PC-3 (cell line): Measurements from ENCODE around the gene ZNF426. TPM values are rescaled to one million over a fixed set of nuclear protein-coding genes. Genes with fewer than 3 reads are reported as not detected.
A peak's percentile ranks its signal among the peaks of the same experiment; 100 is the strongest.

Experiments used
- ATAC-seq: fragments of 200-7000 bp; cut with Tn5 transposase; 2 replicates; pipeline ENCODE4 v1.9.1; 2020; ENCODE audit warnings: mild to moderate bottlenecking, moderate library complexity
- BruUV-seq: library from RNA; stranded (reverse); fragments of 400-500 nt; replicated peaks from 2 replicates; lab custom pipeline; 2021; lab: Mats Ljungman, UMichigan
- CTCF ChIA-PET: fragments of 300-600 bp; sonication (Branson Sonifier 250); formaldehyde crosslinking; loops from one replicate; lab custom pipeline; 2022; ENCODE audit warnings: antibody characterized with exemption; lab: Charles Lee
- POLR2A ChIA-PET: fragments of 300-600 bp; sonication (Branson Sonifier 250); formaldehyde crosslinking; loops from one replicate; lab custom pipeline; 2022; ENCODE audit warnings: antibody characterized with exemption; ENCODE audit not compliant: unreplicated experiment; lab: Charles Lee
- DNase-seq: peaks from one replicate; pipeline ENCODE4 v3.0.0-alpha.2; 2015
- H2AFZ ChIP-seq: fragments of 300-600 bp; sonication (generic); 2 replicates; pipeline ENCODE4 v1.6.0; 2016; ENCODE audit warnings: antibody characterized with exemption, low read length
- H3F3A ChIP-seq: fragments of 300-600 bp; sonication (generic); one replicate; pipeline ENCODE4 v1.6.0; 2017; ENCODE audit warnings: antibody characterized with exemption, low read length, control low read depth, mild to moderate bottlenecking; ENCODE audit not compliant: unreplicated experiment
- H3K27ac ChIP-seq: fragments of 300-600 bp; sonication (generic); 2 replicates; pipeline ENCODE4 v1.5.1; 2016; ENCODE audit warnings: mild to moderate bottlenecking, low read length
- H3K27me3 ChIP-seq: fragments of 300-600 bp; sonication (generic); 2 replicates; pipeline ENCODE4 v1.6.1; 2016; ENCODE audit warnings: low read length, mixed read lengths
- H3K36me3 ChIP-seq: fragments of 300-600 bp; sonication (generic); 2 replicates; pipeline ENCODE4 v1.6.1; 2016; ENCODE audit warnings: low read depth, mixed run types, low read length, mixed read lengths
- H3K4me1 ChIP-seq: fragments of 300-600 bp; sonication (generic); 2 replicates; pipeline ENCODE4 v1.5.1; 2016; ENCODE audit warnings: low read length; ENCODE audit not compliant: insufficient read depth
- H3K4me2 ChIP-seq: fragments of 300-600 bp; sonication (generic); 2 replicates; pipeline ENCODE4 v1.6.0; 2016; ENCODE audit warnings: low read length
- H3K4me3 ChIP-seq: fragments of 300-600 bp; sonication (generic); 2 replicates; pipeline ENCODE4 v1.5.1; 2016; ENCODE audit warnings: mild to moderate bottlenecking, low read length, mixed read lengths
- H3K79me2 ChIP-seq: fragments of 300-600 bp; sonication (generic); 2 replicates; pipeline ENCODE4 v1.6.1; 2017; ENCODE audit warnings: low read length, mixed read lengths
- H3K9ac ChIP-seq: fragments of 300-600 bp; sonication (generic); 2 replicates; pipeline ENCODE4 v1.6.0; 2016; ENCODE audit warnings: mild to moderate bottlenecking, low read length
- H3K9me2 ChIP-seq: fragments of 300-600 bp; sonication (generic); replicated peaks from 2 replicates; pipeline ENCODE4 v1.6.1; 2016; ENCODE audit warnings: mixed run types, low read length, mixed read lengths
- H3K9me3 ChIP-seq: fragments of 300-600 bp; sonication (generic); 2 replicates; pipeline ENCODE4 v1.6.1; 2016; ENCODE audit warnings: low read length, mixed read lengths
- H4K20me1 ChIP-seq: fragments of 300-600 bp; sonication (generic); 2 replicates; pipeline ENCODE4 v1.6.1; 2016; ENCODE audit warnings: low read length, mixed read lengths
- CTCF ChIP-seq: fragments of 300-600 bp; sonication (generic); conservative IDR thresholded peaks from 2 replicates; pipeline ENCODE4 v1.5.1; 2017; ENCODE audit warnings: antibody characterized with exemption, low read depth, mild to moderate bottlenecking, low read length
- EZH2 ChIP-seq: fragments of 300-600 bp; sonication (generic); IDR thresholded peaks from one replicate; pipeline ENCODE4 v1.6.1; 2017; ENCODE audit warnings: antibody characterized with exemption, mild to moderate bottlenecking, low read length; ENCODE audit not compliant: unreplicated experiment
- EZH2phosphoT487 ChIP-seq: fragments of 300-600 bp; sonication (generic); IDR thresholded peaks from 2 replicates; pipeline ENCODE4 v1.6.1; 2018; ENCODE audit warnings: mild to moderate bottlenecking, antibody characterized with exemption, low read length, borderline replicate concordance
- intact Hi-C: fragments of 100-400 bp; cut with micrococcal nuclease; formaldehyde crosslinking; loops from 2 replicates; pipeline ENCODE4 v1.9.0; 2023
- total RNA-seq: library from RNA; depleted of rRNA; stranded (reverse); fragments of >200 nt; gene quantifications from 2 replicates; pipeline ENCODE4 v1.2.3, GENCODE V29; 2014

The ZNF426 gene
- total RNA-seq, 1 experiment from 2014 or later = 8.2 TPM

- intact Hi-C loops = no loop called here
- no peak for ATAC-seq
- Histone ChIP-seq H3F3A (no peaks in the 10 kb centered on the region), H3K27ac (no peak overlapping the region), H4K20me1 (peaks cover 9% of the 10 kb centered on the region), H3K4me3 (no peak overlapping the region; the same call in 1 of the 2 replicates), H3K4me1 (no peaks in the 10 kb centered on the region), H3K9me2 (no peaks in the 10 kb centered on the region), H3K9me3 (peaks cover 95% of the 10 kb centered on the region), H3K36me3 (peaks cover 99% of the 10 kb centered on the region), H3K27me3 (no peaks in the 10 kb centered on the region; the same call in 1 of the 2 replicates), H2AFZ (no peak overlapping the region), H3K79me2 (peaks cover 89% of the 10 kb centered on the region), H3K9ac (no peak overlapping the region), H3K4me2 (no peak overlapping the region)
- TF ChIP-seq CTCF = no peak
- ChIA-PET CTCF (no interaction called here), POLR2A (no interaction called here)
- no TSS peak for BruUV-seq
- DNase-seq = no peak
These were observed 31.8 kb upstream of the ZNF426 start for GRCh38 chr19:9570255-9570654.

- Histone ChIP-seq H3K9me3 (peaks cover 87% of the 10 kb centered on the region), H3K27me3 (no peaks in the 10 kb centered on the region; the same call in 1 of the 2 replicates), H3K27ac (no peak overlapping the region), H3K4me1 (no peaks in the 10 kb centered on the region), H3K79me2 (peaks cover 63% of the 10 kb centered on the region), H3K9ac (no peak overlapping the region), H3K9me2 (no peaks in the 10 kb centered on the region), H3K4me3 (peak overlapping the region; percentile 46; the same call in 1 of the 2 replicates), H4K20me1 (no peaks in the 10 kb centered on the region), H3K36me3 (peaks cover 99% of the 10 kb centered on the region), H3K4me2 (no peak overlapping the region), H3F3A (no peaks in the 10 kb centered on the region), H2AFZ (no peak overlapping the region)
- ChIA-PET POLR2A (no interaction called here), CTCF (no interaction called here)
- no peak for ATAC-seq
- no peak for DNase-seq
- intact Hi-C loops = no loop called here
- BruUV-seq = no TSS peak
- TF ChIP-seq EZH2phosphoT487 (no peak), CTCF (peak; percentile 47; the same call in 1 of the 2 replicates)
These were observed 28.3 kb upstream of the ZNF426 start for GRCh38 chr19:9566729-9567128.

GRCh38 chr19:9565900-9566705, 27.7 kb upstream of the ZNF426 start:
- no peaks in the 10 kb centered on the region for H3F3A ChIP-seq
- TF ChIP-seq CTCF (no peak), EZH2 (no peak), EZH2phosphoT487 (no peak)
- CTCF ChIA-PET = interaction anchor here (0.7 kb wide), 1 partner anchor 533 kb away, joined by 17 read pairs; no protein-coding TSS in a partner anchor
- no peak for ATAC-seq
- H3K27me3 ChIP-seq = no peaks in the 10 kb centered on the region; the same call in 1 of the 2 replicates
- POLR2A ChIA-PET = no interaction called here
- H3K9me2 ChIP-seq = no peaks in the 10 kb centered on the region
- no peak overlapping the region for H3K9ac ChIP-seq
- no peaks in the 10 kb centered on the region for H3K4me1 ChIP-seq
- peak overlapping the region; percentile 46; the same call in 1 of the 2 replicates for H3K4me3 ChIP-seq
- no peak overlapping the region for H2AFZ ChIP-seq
- no peaks in the 10 kb centered on the region for H4K20me1 ChIP-seq
- no peak overlapping the region for H3K4me2 ChIP-seq
- H3K36me3 ChIP-seq = peaks cover 99% of the 10 kb centered on the region
- H3K9me3 ChIP-seq = peaks cover 87% of the 10 kb centered on the region
- no peak overlapping the region for H3K27ac ChIP-seq
- TSS peak; percentile 11 for BruUV-seq
- peaks cover 57% of the 10 kb centered on the region for H3K79me2 ChIP-seq
- peak; percentile 16 for DNase-seq
- intact Hi-C loops = no loop called here
